ENCODE measurements around the gene TIMM44. TPM values are rescaled to one million over a fixed set of nuclear protein-coding genes. Genes with fewer than 3 reads are reported as not detected.

Gene TIMM44
- total RNA-seq, 1 experiment from 2014 or later, result 57.8 TPM

DNA sequence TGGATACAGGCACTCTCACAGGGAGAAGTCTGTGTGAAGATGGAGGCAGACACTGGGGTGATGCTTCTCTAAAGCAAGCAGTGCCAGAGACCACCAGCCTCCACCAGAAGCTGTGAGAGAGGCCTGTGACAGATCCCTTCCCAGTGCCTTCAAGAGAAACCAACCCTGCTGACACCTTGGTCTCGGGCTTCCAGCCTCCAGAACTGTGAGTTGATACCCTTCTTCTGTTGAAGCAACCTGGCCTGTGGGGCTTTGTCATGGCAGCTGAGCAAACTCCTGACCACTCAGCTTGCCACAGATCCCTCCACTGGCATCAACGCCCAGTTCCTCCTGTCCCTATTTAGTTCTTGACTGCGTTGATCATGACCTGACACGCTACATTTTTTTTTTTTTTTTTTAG, 33.0 kb upstream of the TIMM44 start:
- peaks cover 13% of the 10 kb centered on the region for H3K36me3 Mint-ChIP-seq (ENCODE audit: insufficient read depth, unreplicated experiment)
- TF ChIP-seq, protein P1, sequence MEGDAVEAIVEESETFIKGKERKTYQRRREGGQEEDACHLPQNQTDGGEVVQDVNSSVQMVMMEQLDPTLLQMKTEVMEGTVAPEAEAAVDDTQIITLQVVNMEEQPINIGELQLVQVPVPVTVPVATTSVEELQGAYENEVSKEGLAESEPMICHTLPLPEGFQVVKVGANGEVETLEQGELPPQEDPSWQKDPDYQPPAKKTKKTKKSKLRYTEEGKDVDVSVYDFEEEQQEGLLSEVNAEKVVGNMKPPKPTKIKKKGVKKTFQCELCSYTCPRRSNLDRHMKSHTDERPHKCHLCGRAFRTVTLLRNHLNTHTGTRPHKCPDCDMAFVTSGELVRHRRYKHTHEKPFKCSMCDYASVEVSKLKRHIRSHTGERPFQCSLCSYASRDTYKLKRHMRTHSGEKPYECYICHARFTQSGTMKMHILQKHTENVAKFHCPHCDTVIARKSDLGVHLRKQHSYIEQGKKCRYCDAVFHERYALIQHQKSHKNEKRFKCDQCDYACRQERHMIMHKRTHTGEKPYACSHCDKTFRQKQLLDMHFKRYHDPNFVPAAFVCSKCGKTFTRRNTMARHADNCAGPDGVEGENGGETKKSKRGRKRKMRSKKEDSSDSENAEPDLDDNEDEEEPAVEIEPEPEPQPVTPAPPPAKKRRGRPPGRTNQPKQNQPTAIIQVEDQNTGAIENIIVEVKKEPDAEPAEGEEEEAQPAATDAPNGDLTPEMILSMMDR (IDR thresholded peaks at IDR 0.05; ENCODE audit: unreplicated experiment), result no peak
- H3K9me3 Mint-ChIP-seq (ENCODE audit: low read depth, unreplicated experiment), result no peaks in the 10 kb centered on the region
- H3K27ac Mint-ChIP-seq (ENCODE audit: unreplicated experiment), result no peak overlapping the region
- intact Hi-C loops (cut with micrococcal nuclease; ENCODE audit: unreplicated experiment), result no loop called here
- no peak for DNase-seq
- no TSS peak for BruUV-seq (replicated peaks)
- CTCF ChIA-PET, result no interaction called here
- H3K4me1 Mint-ChIP-seq (ENCODE audit: low read depth, unreplicated experiment), result no peaks in the 10 kb centered on the region
- H3K27me3 Mint-ChIP-seq (ENCODE audit: unreplicated experiment), result no peaks in the 10 kb centered on the region
- no peak overlapping the region for H3K4me3 Mint-ChIP-seq (ENCODE audit: low read depth, unreplicated experiment)

DNA sequence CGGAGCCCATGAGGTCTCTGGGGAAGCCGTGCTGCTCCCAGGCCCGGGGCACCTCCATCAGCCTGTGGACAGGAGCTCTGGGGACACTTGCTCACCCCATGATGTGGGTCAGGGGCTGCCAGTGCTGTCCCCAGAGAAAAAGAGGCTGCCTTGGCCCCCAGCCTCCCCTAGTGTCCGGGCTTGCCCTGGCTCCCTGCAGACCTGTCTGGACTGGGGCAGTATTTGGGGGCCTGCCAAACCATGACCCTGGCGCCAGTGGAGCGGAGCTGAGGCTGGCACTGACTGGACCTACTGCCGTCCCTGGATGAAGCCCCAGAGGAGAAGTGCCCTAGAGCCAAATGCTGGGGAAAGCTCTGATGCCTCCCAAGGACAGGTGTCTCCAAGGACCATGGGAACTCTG, 31.6 kb upstream of the TIMM44 start:
- intact Hi-C loops (cut with micrococcal nuclease; ENCODE audit: unreplicated experiment), result no loop called here
- Mint-ChIP-seq H3K36me3 (ENCODE audit: insufficient read depth, unreplicated experiment) (peaks cover 11% of the 10 kb centered on the region), H3K27me3 (ENCODE audit: unreplicated experiment) (no peaks in the 10 kb centered on the region), H3K4me3 (ENCODE audit: low read depth, unreplicated experiment) (no peak overlapping the region), H3K9me3 (ENCODE audit: low read depth, unreplicated experiment) (no peaks in the 10 kb centered on the region), H3K27ac (ENCODE audit: unreplicated experiment) (no peak overlapping the region), H3K4me1 (ENCODE audit: low read depth, unreplicated experiment) (no peaks in the 10 kb centered on the region)
- BruUV-seq (replicated peaks), result no TSS peak
- TF ChIP-seq, protein P1 (IDR thresholded peaks at IDR 0.05; ENCODE audit: unreplicated experiment), result no peak
- CTCF ChIA-PET, result no interaction called here
- DNase-seq, result no peak

DNA sequence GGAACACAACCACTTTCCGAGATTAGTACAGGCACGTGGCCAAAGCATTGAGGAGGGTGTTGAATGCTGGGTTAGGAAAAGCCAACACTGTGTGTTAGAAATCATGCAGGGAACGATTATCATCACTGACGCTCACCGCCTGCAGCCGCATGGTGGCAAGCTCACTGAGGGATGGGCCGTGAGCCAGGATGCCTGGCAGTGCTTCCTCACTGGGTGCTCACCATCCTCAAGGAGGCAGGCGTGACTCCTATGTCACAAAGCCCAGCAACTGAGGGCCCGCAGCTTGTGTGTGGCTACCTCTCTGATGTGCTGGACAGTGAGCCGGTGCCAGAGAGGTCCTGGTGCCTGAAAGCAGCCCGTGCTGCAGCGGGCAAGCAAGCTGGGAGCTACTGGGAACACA, 30.4 kb upstream of the TIMM44 start:
- CTCF ChIA-PET, result no interaction called here

DNA sequence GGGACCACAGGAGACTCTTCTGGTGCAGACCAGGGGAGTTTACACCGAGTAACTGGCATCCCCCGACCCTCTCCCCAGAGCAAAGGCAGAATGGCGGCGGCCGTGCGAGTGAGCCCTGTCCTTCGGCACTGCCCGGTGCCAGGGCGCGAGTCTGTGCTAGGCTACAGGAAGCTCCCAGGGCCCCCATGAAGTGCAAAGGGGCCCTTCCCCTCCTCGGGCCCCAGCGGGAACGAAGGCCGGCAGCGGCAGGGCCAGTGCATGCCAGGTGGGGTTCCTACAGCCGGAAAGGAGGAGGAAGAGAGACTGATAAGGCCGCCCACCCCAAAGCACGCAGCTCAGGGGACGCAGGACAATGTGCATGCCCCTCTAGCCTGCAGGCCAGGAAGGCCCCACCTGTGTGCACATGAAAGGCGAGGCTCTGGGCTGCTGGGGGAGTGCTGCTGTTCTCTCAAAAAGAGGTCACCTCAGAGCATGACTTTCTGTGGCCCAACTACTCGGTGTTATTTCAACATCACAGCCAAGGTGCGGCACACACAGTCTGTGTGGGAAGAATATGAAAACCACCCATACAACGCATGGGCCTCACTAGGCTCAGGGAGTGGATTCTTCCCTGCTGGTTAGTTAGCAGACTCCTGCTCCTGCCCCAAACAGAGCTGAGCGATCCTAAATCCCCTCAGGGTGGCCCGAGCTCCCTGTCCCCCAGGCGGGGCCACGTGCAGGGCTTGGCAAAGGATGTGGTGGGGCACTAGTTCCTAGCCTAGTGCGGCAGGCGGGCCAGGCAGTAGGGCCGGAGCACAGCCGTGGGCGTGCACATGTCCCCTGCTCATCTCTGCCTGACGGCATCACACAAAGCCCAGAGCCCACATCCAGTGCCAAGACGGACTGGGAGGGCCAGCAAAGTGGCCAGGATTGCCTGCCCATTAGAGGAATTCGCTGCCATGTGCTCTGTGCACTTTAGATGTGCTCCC, 28.4 kb upstream of the TIMM44 start:
- H3K27ac Mint-ChIP-seq (ENCODE audit: unreplicated experiment), result no peak overlapping the region
- H3K9me3 Mint-ChIP-seq (ENCODE audit: low read depth, unreplicated experiment), result no peaks in the 10 kb centered on the region
- TF ChIP-seq, protein P1 (IDR thresholded peaks at IDR 0.05; ENCODE audit: unreplicated experiment), result no peak
- no peaks in the 10 kb centered on the region for H3K4me1 Mint-ChIP-seq (ENCODE audit: low read depth, unreplicated experiment)
- DNase-seq, result no peak
- intact Hi-C loops (cut with micrococcal nuclease; ENCODE audit: unreplicated experiment), result no loop called here
- CTCF ChIA-PET, result interaction anchor here (0.6 to 1.9 kb wide), 2 partner anchors 17 to 28 kb away, joined by 3 to 9 read pairs; partner anchors contain the start of gene TIMM44
- BruUV-seq (replicated peaks), result no TSS peak
- H3K4me3 Mint-ChIP-seq (ENCODE audit: low read depth, unreplicated experiment), result no peak overlapping the region
- peaks cover 19% of the 10 kb centered on the region for H3K36me3 Mint-ChIP-seq (ENCODE audit: insufficient read depth, unreplicated experiment)
- no peaks in the 10 kb centered on the region for H3K27me3 Mint-ChIP-seq (ENCODE audit: unreplicated experiment)

More for the DNA sequence above, 30.4 kb upstream of the TIMM44 start:
- no peak for DNase-seq
- no peak overlapping the region for H3K27ac Mint-ChIP-seq (ENCODE audit: unreplicated experiment)
- H3K36me3 Mint-ChIP-seq (ENCODE audit: insufficient read depth, unreplicated experiment), result peaks cover 14% of the 10 kb centered on the region
- H3K9me3 Mint-ChIP-seq (ENCODE audit: low read depth, unreplicated experiment), result no peaks in the 10 kb centered on the region
- no TSS peak for BruUV-seq (replicated peaks)
- no peak overlapping the region for H3K4me3 Mint-ChIP-seq (ENCODE audit: low read depth, unreplicated experiment)
- no peaks in the 10 kb centered on the region for H3K4me1 Mint-ChIP-seq (ENCODE audit: low read depth, unreplicated experiment)
- intact Hi-C loops (cut with micrococcal nuclease; ENCODE audit: unreplicated experiment), result no loop called here
- no peaks in the 10 kb centered on the region for H3K27me3 Mint-ChIP-seq (ENCODE audit: unreplicated experiment)
- TF ChIP-seq, protein P1 (IDR thresholded peaks at IDR 0.05; ENCODE audit: unreplicated experiment), result no peak

All from Calu3 (cell line).